ENCODE data around the gene PGAM1.

Gene PGAM1

GRCh38 chr10:97475936-97476594 is 50.1 kb downstream of the PGAM1 start:
- TF ChIP-seq CTCF (IDR thresholded peaks at IDR 0.05): no peak

GRCh38 chr10:97479939-97480338 is 53.9 kb downstream of the PGAM1 start:
- TF ChIP-seq CTCF (IDR thresholded peaks at IDR 0.05): no peak

- no peak for TF ChIP-seq CTCF (IDR thresholded peaks at IDR 0.05)
These were observed 55.1 kb downstream of the PGAM1 start for GRCh38 chr10:97481071-97481470.

- TF ChIP-seq CTCF (IDR thresholded peaks at IDR 0.05): no peak
These were observed 56.4 kb downstream of the PGAM1 start for GRCh38 chr10:97482381-97482780.
